ENCODE measurements around the gene TOR4A.

Gene TOR4A

DNA sequence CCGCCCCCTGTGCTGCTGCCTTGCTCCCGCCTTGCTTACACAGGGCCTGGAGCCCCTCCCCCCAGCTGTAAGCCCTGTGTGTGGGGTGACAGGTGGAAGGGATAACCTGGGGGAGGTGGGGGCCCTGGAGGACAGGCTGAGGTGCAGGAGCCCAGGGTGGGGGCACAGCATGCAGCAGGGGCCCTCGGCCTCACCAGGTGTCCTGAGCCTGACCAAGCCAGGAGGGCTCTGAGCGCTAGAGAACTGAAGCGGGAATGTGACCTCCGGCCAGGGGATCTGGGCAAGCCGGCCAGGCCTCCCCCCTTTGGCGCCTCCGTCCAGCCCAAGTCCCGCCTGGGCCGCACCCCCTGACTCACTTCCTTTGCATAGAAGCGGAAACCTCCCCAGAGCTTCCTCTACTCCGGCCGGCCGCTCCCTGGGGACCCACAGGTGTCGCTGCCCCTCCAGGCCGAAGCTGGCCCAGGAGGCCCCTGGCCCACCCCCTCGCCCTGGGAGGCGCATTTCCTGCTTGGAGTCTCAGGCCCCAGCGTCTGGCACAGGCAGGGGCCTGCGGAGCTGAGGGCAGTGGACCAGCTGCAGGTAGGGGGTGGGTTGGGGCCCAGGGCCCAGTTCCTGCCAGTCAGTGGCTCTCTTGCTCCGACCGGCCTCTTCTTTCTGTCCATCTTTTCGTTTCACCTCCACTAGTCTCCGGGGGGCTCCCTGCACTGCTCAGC, at the start of gene TOR4A:
Gene TOR4A, plus strand, starts transcription at position 398 of the 713 bp plus-strand sequence. CDS start 964 bp downstream, outside the sequence.
- no peak for DNase-seq (ENCODE audit: low spot score)

GRCh38 chr9:137227853-137228505, 49.5 kb upstream of the TOR4A start:
- no peak for DNase-seq (ENCODE audit: low spot score)

- no peak for DNase-seq (ENCODE audit: low spot score)
Observed at GRCh38 chr9:137228506-137228967, 49.0 kb upstream of the TOR4A start.

DNA sequence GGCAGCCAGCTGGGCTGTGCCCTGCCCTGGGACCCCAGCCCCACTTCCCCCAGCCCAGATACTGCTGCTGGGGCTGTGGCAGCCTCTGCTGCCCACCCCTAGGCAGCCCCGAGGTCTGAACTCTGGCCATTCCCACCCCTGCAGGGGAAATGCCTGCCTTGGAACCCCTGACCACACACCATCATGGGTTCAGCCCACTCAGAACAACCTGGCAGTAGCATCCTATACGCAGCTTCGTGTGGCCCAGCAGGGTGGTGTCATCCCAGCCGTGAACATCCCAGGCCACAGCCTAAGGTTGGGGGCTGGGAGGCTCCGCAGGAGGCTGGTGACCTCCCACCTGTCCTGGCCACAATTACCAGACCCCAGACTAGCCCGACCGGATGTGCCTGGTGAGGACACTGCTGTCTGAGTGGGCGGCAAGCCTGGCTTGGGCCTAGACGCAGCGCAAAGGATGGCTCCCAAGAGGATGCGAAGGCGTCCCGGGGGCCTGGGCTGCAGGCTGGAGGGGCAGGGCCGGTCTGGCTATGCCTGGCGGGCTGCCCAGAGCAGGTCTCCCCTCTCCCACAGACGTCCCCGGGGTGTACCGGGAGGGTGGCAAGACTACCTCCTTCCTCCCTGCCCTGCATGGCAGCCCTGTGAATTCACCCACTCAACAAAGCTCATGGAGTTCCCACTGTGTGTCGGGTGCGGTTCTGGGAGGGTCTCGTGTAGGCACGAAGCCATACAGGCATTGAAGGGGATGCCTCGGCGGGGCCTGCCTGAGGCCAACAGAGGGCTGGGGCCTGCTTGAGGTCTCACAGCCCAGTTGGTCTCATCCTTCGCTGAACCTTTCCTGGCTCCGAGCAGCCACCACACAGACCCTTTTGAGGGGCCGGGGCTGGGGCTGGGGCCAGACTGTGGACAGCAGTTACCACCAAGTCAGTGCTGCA, 48.3 kb upstream of the TOR4A start:
- no peak for DNase-seq (ENCODE audit: low spot score)

DNA sequence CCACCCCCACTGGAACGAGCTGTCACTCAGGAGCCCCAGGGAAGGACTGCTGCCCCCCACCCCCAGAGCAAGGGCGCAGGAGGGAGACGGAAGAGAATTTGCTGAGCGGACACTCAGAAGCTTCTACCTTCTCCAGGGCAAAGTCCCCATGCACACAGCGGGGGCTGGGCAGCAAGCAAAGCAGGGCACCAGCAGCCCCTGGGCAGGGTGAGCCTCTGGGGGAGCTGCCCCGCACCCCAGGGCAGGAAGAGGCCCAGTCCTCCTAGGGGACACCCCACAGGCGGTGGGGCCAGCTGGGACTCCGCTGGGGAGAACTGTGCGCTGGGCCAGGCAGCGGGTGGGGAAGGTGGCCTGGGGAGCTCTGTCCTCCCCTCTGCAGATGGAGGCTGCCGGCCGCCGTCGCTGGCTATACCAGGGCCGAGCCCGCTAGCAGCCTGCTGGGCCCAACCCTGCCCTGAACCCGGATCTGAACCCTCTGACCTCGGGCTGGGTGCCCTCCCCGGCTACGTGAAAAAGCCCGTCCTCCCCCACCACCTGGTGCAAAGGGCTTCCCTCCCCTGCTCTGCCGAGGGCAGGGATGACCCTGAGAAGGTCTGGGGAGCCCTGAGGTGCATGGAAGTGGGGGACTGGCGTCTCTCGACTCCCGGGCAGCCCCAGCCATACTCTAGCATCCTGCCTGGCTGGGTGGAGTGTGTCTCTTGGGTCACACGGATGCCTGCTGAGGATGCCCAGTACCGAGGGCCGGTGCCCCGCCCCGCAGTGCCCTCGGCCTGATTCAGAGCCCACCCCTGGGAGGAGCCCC, 47.4 kb upstream of the TOR4A start:
- DNase-seq (ENCODE audit: low spot score), result no peak

DNA sequence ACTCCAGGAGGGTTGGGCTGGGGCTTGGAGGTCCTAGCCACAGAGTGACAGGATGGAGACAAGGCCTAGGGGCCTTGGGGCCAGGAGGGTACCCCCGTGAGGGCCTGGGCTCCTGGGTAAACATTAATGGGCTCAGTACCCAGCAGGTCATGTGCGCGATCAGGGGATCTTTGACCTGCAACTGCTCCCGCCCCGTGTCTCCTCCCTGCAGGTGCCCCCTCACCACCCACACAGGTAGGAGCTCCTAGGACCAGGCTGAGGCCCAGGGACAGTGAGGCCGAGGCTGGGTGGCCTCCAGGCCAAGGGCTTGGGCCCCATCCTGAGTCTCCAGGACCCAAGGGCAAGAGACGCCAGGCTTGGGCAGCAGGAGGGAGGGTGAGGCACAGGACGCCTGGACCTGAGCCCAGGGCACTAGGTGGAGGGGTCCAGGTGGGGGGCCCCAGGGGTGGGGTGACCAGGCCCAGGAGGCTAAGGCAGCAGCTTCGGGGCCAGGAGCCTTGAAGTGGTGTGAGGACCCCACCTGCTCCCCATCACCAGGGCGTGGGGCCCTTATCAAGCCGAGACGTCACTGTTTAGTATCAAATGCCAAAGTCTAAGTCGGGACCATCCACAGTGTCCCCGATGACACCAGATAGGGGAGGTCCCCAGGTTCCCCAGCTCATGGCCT, 46.7 kb upstream of the TOR4A start, which contains the start of gene SLC34A3:
Gene SLC34A3, plus strand, starts transcription at position 197 of the 667 bp plus-strand sequence. CDS start 802 bp downstream, outside the sequence.
- DNase-seq (ENCODE audit: low spot score), result no peak

GRCh38 chr9:137231372-137232039, 46.0 kb upstream of the TOR4A start:
- no peak for DNase-seq (ENCODE audit: low spot score)

DNA sequence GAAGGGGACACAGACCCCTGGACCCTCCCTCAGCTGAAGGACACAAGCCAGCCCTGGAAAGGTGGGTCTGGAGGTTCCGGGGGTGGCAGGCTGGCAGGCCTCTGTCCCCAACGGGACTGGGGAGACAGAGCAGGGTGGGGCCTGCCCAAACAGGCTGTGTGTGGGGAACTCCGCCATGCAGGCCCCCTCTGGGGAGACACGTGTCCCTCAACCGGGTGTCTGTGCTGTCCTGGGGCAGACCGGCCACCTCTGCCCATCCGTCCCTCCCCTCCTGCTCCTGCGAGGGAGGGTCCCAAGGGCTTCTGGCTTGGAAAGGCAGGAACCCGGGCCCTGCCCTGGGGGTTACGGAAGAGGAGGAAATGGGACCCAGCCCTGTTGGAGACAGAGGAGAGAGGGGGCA, 45.4 kb upstream of the TOR4A start:
- no peak for DNase-seq (ENCODE audit: low spot score)

DNA sequence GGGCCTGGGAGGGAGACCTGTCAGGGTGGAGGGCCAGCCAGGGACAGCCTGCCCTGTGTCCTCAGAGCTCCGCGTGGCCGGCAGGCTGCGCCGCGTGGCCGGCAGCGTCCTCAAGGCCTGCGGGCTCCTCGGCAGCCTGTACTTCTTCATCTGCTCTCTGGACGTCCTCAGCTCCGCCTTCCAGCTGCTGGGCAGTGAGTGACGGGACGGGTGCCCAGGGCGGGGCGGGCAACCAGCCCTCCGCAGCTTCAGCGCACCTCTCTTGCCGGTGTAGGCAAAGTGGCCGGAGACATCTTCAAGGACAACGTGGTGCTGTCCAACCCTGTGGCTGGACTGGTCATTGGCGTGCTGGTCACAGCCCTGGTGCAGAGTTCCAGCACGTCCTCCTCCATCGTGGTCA, 45.0 kb upstream of the TOR4A start:
- no peak for DNase-seq (ENCODE audit: low spot score)

DNA sequence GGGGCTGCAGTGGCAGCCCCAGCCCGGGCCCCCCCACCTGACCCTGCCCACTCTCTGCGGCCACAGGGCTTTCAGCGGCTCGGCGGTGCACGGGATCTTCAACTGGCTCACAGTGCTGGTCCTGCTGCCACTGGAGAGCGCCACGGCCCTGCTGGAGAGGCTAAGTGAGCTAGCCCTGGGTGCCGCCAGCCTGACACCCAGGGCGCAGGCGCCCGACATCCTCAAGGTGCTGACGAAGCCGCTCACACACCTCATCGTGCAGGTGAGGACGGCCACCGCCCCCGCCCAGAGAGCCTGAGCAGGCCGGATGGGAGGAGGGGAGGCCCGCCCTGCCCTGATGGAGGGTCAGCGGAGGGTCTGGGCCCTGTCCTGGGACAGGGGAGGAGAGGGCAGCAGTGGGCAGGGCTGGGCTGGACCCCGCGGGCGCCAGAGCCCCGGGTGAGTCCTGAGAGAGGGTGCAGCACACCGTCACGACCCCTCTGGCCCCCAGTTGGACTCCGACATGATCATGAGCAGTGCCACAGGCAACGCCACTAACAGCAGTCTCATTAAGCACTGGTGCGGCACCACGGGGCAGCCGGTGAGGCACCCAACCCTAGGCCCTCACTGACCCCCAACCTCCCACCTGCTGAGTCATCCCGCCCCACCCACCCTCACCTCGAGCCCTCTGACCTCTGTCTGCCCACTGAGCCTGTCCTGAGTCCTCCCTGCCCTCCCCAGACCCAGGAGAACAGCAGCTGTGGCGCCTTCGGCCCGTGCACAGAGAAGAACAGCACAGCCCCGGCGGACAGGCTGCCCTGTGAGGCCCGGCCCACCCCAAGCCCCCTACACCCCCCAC, 44.2 kb upstream of the TOR4A start:
- DNase-seq (ENCODE audit: low spot score), result no peak

GRCh38 chr9:137234055-137234697, 43.4 kb upstream of the TOR4A start:
- DNase-seq (ENCODE audit: low spot score), result no peak

- DNase-seq (ENCODE audit: low spot score), result no peak
Observed at GRCh38 chr9:137234758-137235423, 42.6 kb upstream of the TOR4A start.

- no peak for DNase-seq (ENCODE audit: low spot score)
Observed at GRCh38 chr9:137235424-137236237, 41.9 kb upstream of the TOR4A start.

DNA sequence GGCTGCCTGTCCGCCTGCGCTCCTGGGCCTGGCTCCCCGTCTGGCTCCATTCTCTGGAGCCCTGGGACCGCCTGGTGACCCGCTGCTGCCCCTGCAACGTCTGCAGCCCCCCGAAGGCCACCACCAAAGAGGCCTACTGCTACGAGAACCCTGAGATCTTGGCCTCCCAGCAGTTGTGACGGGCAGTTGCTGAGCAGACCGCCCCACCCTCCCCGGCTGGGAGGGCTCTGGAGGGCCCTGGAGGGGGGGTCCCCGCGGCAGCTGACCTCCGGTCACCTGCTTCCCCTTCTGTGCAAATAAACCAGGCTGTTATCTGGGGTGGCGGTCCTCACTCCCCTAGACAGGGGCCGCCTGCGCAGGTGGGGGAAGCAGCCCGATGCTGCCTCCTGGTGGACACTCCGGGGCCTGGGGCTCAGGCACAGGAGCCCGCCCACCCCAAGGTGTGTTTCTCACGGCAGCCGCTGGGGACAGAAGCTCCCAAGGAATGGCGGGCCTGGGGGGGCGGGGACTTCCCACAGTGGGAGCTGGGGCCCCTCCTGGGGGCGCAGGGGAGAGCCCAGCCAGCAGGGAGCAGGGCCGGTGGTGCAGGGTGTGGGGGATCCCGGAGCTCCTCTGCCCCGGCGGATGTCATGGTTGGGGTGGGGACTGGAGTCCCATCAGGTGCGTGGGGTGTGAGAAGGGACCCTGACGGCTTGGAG, 41.1 kb upstream of the TOR4A start:
- DNase-seq (ENCODE audit: low spot score), result peak; percentile 60

- DNase-seq (ENCODE audit: low spot score), result no peak
Observed at GRCh38 chr9:137236936-137237421, 40.5 kb upstream of the TOR4A start.
